ENCODE measurements around the gene TMPRSS13.

TMPRSS13 gene

DNA sequence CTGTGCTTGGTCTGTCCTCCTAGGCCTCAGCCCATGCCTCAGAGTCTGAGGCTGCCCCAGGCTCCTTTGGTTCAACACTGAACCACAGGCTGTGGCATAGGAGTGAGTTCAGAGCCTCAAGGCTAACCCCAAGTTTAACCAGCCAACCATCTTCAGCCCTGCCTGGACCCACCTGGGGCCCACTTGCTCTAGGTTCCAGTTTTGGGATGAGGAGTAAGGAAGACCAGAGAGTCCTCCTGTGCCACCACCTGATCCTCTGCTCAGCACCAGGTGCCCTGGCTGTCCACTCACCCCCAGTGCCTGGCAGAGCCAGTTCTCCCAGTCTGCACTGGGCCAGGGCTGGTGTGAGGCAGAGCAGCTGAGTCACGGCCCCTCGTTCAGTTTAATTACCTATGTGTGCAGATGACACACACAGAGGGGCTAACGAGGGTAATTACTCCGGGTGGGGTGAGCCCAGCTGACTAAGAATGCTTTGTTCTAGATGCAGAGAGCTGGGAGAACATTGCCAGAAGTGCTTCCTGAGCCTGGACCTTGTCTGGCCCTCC is 12.0 kb upstream of the TMPRSS13 start (continued):
- TF ChIP-seq, protein P1, sequence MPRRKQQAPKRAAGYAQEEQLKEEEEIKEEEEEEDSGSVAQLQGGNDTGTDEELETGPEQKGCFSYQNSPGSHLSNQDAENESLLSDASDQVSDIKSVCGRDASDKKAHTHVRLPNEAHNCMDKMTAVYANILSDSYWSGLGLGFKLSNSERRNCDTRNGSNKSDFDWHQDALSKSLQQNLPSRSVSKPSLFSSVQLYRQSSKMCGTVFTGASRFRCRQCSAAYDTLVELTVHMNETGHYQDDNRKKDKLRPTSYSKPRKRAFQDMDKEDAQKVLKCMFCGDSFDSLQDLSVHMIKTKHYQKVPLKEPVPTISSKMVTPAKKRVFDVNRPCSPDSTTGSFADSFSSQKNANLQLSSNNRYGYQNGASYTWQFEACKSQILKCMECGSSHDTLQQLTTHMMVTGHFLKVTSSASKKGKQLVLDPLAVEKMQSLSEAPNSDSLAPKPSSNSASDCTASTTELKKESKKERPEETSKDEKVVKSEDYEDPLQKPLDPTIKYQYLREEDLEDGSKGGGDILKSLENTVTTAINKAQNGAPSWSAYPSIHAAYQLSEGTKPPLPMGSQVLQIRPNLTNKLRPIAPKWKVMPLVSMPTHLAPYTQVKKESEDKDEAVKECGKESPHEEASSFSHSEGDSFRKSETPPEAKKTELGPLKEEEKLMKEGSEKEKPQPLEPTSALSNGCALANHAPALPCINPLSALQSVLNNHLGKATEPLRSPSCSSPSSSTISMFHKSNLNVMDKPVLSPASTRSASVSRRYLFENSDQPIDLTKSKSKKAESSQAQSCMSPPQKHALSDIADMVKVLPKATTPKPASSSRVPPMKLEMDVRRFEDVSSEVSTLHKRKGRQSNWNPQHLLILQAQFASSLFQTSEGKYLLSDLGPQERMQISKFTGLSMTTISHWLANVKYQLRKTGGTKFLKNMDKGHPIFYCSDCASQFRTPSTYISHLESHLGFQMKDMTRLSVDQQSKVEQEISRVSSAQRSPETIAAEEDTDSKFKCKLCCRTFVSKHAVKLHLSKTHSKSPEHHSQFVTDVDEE (CRISPR knock-in tag; IDR thresholded peaks at IDR 0.05), result no peak
- TF ChIP-seq ZNF565 (CRISPR knock-in tag; conservative IDR thresholded peaks at IDR 0.05; ENCODE audit: low read depth) (no peak), GLIS3 (CRISPR knock-in tag; IDR thresholded peaks at IDR 0.05) (no peak)

DNA sequence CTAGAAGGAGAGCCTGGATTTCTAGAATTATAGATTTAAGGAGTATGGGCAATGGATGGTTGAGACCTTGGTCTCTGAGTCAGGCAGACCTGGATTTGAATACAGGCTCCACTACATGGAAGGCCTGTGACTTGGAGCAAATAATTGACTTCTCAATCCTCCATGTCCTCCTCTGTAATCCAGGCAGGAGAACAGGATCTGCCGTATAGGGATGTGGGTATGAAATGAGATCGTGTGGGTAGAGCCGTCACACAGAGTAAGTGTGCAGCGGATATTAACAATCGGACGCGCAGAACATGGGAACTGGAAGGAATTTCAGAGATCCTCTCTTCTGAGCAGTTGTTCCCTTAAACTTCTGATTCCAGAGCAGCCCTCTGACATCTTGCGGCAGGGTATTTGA is 11.5 kb upstream of the TMPRSS13 start:
- TF ChIP-seq ZC3H10 (CRISPR knock-in tag; IDR thresholded peaks at IDR 0.05) (no peak), ZNF8 (CRISPR knock-in tag; IDR thresholded peaks at IDR 0.05) (no peak), GLIS3 (CRISPR knock-in tag; IDR thresholded peaks at IDR 0.05) (no peak), ISL1 (CRISPR knock-in tag; IDR thresholded peaks at IDR 0.05) (no peak), SNAI2 (CRISPR knock-in tag; IDR thresholded peaks at IDR 0.05) (no peak), CSDC2 (CRISPR knock-in tag; IDR thresholded peaks at IDR 0.05) (no peak), ARNTL (CRISPR knock-in tag; IDR thresholded peaks at IDR 0.05; ENCODE audit: borderline replicate concordance, low read depth) (no peak), ESRRG (CRISPR knock-in tag; IDR thresholded peaks at IDR 0.05) (no peak), ZFP3 (CRISPR knock-in tag; IDR thresholded peaks at IDR 0.05) (no peak), ZNF70 (CRISPR knock-in tag; IDR thresholded peaks at IDR 0.05) (no peak)
- TF ChIP-seq, protein P2, sequence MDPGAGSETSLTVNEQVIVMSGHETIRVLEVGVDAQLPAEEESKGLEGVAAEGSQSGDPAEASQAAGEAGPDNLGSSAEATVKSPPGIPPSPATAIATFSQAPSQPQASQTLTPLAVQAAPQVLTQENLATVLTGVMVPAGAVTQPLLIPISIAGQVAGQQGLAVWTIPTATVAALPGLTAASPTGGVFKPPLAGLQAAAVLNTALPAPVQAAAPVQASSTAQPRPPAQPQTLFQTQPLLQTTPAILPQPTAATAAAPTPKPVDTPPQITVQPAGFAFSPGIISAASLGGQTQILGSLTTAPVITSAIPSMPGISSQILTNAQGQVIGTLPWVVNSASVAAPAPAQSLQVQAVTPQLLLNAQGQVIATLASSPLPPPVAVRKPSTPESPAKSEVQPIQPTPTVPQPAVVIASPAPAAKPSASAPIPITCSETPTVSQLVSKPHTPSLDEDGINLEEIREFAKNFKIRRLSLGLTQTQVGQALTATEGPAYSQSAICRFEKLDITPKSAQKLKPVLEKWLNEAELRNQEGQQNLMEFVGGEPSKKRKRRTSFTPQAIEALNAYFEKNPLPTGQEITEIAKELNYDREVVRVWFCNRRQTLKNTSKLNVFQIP (CRISPR knock-in tag; IDR thresholded peaks at IDR 0.05; ENCODE audit: borderline replicate concordance, low read depth), result no peak
- TF ChIP-seq, protein P3, sequence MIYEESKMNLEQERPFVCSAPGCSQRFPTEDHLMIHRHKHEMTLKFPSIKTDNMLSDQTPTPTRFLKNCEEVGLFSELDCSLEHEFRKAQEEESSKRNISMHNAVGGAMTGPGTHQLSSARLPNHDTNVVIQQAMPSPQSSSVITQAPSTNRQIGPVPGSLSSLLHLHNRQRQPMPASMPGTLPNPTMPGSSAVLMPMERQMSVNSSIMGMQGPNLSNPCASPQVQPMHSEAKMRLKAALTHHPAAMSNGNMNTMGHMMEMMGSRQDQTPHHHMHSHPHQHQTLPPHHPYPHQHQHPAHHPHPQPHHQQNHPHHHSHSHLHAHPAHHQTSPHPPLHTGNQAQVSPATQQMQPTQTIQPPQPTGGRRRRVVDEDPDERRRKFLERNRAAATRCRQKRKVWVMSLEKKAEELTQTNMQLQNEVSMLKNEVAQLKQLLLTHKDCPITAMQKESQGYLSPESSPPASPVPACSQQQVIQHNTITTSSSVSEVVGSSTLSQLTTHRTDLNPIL (CRISPR knock-in tag; IDR thresholded peaks at IDR 0.05; ENCODE audit: low read depth), result no peak
- ATAC-seq, result no peak

DNA sequence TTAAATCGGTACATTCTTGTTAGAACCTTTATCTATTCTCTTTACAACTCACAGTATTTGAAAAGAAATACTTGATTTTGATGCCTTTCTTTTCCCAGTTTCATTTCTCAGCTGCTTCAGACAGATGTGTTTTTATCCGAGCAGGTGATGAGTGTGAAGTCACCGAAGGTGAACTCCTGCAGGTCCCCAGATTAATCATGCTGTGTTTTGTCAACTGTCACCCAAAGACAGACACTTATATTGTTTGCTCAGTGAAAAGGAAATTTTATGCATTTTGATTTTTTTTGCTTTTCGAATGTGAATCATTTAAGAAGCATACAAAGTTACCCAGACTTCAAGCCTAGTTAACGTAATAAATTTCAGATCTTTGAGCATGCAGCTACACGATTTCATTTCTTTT is 7.8 kb upstream of the TMPRSS13 start:
- TF ChIP-seq ESRRG (CRISPR knock-in tag; IDR thresholded peaks at IDR 0.05), result no peak
- no peak for TF ChIP-seq ZNF8 (CRISPR knock-in tag; IDR thresholded peaks at IDR 0.05)
- no peak for TF ChIP-seq ZNF70 (CRISPR knock-in tag; IDR thresholded peaks at IDR 0.05)
- TF ChIP-seq RARB (CRISPR knock-in tag; IDR thresholded peaks at IDR 0.05), result no peak
- TF ChIP-seq, protein P3 (CRISPR knock-in tag; IDR thresholded peaks at IDR 0.05; ENCODE audit: low read depth), result no peak
- no peak for TF ChIP-seq CSDC2 (CRISPR knock-in tag; IDR thresholded peaks at IDR 0.05)
- no peak for TF ChIP-seq ZFP3 (CRISPR knock-in tag; IDR thresholded peaks at IDR 0.05)
- TF ChIP-seq ARNTL (CRISPR knock-in tag; IDR thresholded peaks at IDR 0.05; ENCODE audit: borderline replicate concordance, low read depth), result no peak
- TF ChIP-seq TOX (CRISPR knock-in tag; IDR thresholded peaks at IDR 0.05; ENCODE audit: borderline replicate concordance), result no peak
- TF ChIP-seq ZC3H10 (CRISPR knock-in tag; IDR thresholded peaks at IDR 0.05), result no peak
- no peak for TF ChIP-seq ISL1 (CRISPR knock-in tag; IDR thresholded peaks at IDR 0.05)
- TF ChIP-seq, protein P4, sequence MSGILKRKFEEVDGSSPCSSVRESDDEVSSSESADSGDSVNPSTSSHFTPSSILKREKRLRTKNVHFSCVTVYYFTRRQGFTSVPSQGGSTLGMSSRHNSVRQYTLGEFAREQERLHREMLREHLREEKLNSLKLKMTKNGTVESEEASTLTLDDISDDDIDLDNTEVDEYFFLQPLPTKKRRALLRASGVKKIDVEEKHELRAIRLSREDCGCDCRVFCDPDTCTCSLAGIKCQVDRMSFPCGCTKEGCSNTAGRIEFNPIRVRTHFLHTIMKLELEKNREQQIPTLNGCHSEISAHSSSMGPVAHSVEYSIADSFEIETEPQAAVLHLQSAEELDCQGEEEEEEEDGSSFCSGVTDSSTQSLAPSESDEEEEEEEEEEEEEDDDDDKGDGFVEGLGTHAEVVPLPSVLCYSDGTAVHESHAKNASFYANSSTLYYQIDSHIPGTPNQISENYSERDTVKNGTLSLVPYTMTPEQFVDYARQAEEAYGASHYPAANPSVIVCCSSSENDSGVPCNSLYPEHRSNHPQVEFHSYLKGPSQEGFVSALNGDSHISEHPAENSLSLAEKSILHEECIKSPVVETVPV (CRISPR knock-in tag; IDR thresholded peaks at IDR 0.05), result no peak
- TF ChIP-seq, protein P2 (CRISPR knock-in tag; IDR thresholded peaks at IDR 0.05; ENCODE audit: borderline replicate concordance, low read depth), result no peak
- no peak for TF ChIP-seq PPARA (CRISPR knock-in tag; IDR thresholded peaks at IDR 0.05; ENCODE audit: borderline replicate concordance)
- TF ChIP-seq GLIS3 (CRISPR knock-in tag; IDR thresholded peaks at IDR 0.05), result no peak
- ATAC-seq, result no peak

Data from SK-N-SH treated with all-trans-retinoic acid at 6 μM for 48 hours (cell line).